T-helper 2 cell treated with Interferon-gamma antibody and Interleukin-4, amounts not matched to agents 100 ng/mL and 5 ng/mL, for 36 hours (primary cell): Measurements from ENCODE around the gene ATAD5. TPM values are rescaled to one million over a fixed set of nuclear protein-coding genes. Genes with fewer than 3 reads are reported as not detected.
"Not testable (repeated sequence)": the region's sequence is repeated elsewhere in the genome, so short reads cannot be mapped to it uniquely, and the experiment has no call there.

ENCODE experiments used
- intact Hi-C: fragments of 100-400 bp; cut with micrococcal nuclease; formaldehyde crosslinking; loops from one replicate; pipeline ENCODE4 v1.15.1; 2023
- total RNA-seq: library from RNA; stranded (reverse); gene quantifications from 2 replicates; pipeline ENCODE4 v1.2.3, GENCODE V29; 2022

The ATAD5 gene, protein sequence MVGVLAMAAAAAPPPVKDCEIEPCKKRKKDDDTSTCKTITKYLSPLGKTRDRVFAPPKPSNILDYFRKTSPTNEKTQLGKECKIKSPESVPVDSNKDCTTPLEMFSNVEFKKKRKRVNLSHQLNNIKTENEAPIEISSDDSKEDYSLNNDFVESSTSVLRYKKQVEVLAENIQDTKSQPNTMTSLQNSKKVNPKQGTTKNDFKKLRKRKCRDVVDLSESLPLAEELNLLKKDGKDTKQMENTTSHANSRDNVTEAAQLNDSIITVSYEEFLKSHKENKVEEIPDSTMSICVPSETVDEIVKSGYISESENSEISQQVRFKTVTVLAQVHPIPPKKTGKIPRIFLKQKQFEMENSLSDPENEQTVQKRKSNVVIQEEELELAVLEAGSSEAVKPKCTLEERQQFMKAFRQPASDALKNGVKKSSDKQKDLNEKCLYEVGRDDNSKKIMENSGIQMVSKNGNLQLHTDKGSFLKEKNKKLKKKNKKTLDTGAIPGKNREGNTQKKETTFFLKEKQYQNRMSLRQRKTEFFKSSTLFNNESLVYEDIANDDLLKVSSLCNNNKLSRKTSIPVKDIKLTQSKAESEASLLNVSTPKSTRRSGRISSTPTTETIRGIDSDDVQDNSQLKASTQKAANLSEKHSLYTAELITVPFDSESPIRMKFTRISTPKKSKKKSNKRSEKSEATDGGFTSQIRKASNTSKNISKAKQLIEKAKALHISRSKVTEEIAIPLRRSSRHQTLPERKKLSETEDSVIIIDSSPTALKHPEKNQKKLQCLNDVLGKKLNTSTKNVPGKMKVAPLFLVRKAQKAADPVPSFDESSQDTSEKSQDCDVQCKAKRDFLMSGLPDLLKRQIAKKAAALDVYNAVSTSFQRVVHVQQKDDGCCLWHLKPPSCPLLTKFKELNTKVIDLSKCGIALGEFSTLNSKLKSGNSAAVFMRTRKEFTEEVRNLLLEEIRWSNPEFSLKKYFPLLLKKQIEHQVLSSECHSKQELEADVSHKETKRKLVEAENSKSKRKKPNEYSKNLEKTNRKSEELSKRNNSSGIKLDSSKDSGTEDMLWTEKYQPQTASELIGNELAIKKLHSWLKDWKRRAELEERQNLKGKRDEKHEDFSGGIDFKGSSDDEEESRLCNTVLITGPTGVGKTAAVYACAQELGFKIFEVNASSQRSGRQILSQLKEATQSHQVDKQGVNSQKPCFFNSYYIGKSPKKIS (N-terminal part only)
- total RNA-seq = 28.0 and 29.0 TPM in 2 replicates

DNA sequence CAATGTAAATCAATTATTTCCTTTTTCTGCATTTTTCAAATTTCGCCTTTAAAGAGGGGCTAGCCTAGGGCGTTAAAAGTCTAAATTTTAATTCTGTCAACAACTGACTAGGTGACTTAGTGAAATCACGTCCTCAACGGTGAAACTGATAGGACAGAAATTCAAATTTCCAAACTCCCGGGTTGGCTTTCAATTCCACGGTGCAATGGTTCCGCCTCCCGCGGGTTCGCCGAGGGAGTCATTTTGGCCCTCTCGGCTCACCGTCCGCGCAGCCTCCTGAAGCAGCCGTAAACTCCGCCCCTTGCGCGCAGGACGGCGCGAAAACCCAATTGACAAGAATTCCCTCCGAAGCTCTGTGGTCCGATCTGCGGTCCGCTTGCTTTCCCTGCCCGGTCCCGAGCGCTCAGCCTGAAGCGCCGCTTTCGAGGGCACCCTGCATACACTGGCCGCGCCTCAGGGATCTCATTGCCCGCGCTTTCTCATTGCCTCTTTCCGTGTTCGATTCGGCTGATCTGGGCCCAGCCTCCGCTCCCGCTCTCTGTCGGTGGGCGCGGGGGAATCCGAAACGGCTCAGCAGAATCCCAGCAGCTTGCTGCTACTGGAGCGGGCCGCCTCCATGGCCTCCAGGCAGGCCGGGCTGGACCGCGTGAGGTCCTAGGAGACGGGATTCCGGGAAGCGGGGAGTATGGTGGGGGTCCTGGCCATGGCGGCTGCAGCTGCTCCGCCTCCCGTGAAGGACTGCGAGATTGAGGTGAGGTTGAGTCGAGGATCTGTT is at the start of gene ATAD5:
TSS of gene ATAD5 (plus strand) at position 304 of the 775 bp plus-strand sequence. CDS start at position 686, 382 bp downstream.
- intact Hi-C loops = no loop called here

DNA sequence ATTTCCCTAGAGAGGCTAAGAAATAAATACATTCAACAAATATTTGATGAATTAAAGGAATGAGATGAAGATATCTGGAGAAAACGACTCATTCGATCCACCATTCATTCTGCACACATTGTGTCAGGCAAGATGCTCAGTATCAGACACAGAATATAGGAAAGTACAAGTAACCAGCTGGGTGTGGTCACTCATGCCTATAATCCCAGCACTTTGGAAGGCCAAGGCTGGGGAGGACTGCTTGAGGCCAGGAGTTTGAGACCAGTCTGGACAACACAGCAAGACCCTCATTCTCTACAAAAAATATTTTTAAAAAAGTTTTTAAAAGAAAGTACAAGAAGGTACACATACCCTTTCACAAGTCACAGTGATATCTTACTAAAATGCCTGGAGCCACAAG is 49.6 kb upstream of the ATAD5 start:
- intact Hi-C loops = no loop called here

GRCh38 chr17:30788918-30789317 is 42.8 kb upstream of the ATAD5 start:
- intact Hi-C loops = no loop called here

DNA sequence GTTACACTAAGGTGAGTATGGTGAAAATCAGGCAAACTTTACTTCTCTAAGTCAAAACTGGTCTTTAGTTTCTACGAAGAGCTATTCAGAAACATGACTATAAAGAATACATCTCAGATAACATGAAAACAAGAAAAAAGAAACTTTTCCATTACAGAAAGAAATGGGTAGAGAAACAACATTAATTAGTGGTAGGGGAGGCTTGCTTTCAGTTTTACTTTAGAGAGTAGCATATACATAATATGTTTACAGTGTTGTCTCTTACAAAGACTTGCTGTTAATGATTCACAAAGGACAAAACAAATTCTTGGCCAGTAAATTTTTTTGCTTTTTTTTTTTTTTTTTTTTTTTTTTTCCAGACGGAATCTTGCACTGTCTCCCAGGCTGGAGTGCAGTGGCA is 41.5 kb upstream of the ATAD5 start:
- intact Hi-C loops = no loop called here

DNA sequence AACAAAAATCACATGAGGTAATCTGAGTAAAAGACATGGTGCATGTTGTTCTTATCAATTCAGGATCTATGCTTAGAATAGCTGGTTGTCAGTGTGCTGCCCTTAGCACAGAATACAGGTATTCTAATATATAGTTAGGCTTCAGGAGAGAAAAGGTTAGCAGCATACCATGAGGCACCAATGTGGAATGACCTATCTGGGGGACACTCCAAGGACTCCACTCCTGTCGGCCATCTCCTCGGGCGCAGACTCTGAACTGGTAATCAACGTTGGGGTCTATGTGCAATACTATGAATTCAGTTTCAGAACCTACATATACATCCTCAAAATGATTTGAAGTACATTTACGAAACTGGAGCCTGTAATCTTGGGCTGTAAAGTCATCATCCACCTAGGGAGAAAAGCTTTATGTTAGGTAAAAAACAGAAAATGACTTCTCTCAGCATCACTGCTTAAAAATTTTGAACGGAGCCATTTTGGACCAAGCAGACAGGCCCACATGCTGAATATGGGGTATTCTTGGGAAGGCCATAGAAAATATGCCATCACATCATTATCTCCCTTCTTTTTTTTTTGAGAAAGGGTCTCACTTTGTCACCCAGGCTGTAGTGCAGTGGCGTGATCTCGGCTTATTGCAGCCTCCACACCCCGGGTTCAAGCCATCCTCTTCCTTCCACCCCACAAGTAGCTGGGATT is 38.3 kb upstream of the ATAD5 start:
- intact Hi-C loops = no loop called here

DNA sequence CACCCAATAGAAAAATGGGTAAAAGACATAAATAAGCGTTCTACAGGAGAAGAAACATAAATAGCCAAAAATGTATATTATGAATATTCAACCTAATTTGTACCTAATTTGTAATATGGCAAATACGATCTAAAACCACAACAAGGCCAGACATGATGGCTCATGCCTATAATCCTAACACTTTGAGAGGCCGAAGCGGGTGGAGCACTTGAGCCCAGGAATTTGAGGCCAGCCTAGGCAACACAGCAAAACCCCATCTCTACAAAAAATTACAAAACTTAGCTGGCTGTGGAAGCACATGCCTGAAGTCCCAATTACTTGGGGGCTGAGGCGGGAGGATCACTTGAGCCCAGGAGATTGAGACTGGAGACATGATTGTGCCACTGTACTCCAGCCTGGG is 37.4 kb upstream of the ATAD5 start:
- intact Hi-C loops = no loop called here

DNA sequence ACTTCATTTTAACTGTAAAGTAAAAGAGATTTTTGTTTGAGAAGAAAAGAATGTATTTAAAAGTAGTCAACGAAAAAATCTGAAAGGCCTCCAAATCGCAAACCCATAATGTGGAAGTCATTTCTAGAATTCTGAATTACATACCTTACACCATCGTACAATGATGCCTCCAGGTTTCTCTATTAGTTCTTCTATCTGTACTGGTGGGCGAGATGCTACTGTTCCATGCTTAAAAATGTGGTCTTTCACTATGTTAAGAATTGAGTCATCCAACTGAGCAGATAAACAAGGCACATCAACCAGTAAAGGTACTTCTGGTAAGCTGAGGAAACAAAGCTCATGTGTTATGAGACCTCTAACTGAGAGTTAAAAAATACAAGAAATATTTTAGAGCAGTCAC is 35.8 kb upstream of the ATAD5 start:
- intact Hi-C loops = no loop called here

DNA sequence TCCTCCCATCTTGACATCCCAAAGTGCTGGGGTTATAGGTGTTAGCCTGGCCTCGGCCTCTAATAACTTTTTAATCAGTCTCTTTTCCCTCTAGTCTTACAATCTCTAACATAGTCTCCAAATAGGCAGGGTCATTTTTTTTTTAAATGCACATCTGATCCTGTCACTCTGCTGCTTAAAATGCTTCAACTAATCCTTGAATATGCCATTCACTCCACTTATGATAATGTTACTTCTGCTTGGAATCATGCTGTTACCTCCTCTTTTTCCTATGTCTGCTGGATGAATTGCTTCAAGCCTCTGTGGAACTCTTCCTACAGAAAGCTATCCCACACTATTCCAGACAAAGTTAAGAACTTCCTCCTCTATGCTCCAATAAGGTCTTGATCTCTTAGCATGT is 30.1 kb upstream of the ATAD5 start:
- intact Hi-C loops = no loop called here

GRCh38 chr17:30805944-30806456 is 25.8 kb upstream of the ATAD5 start:
- intact Hi-C loops = no loop called here

- intact Hi-C loops = no loop called here
These were observed 23.9 kb upstream of the ATAD5 start for GRCh38 chr17:30807896-30808295.

GRCh38 chr17:30808785-30809286 is 22.9 kb upstream of the ATAD5 start:
- intact Hi-C loops = loop anchor here (1.0 kb wide), 1 partner anchor 15 kb away; the partner anchor contains the start of gene CRLF3

- intact Hi-C loops = loop anchor here (1.0 kb wide), 1 partner anchor 14 kb away; the partner anchor contains the start of gene CRLF3
These were observed 21.9 kb upstream of the ATAD5 start for GRCh38 chr17:30809867-30810266.

- intact Hi-C loops = no loop called here
These were observed 19.3 kb upstream of the ATAD5 start for GRCh38 chr17:30812218-30813177.

GRCh38 chr17:30814236-30814635 is 17.5 kb upstream of the ATAD5 start:
- intact Hi-C loops = not testable (repeated sequence)

- intact Hi-C loops = not testable (repeated sequence)
These were observed 16.9 kb upstream of the ATAD5 start for GRCh38 chr17:30814860-30815259.

GRCh38 chr17:30816165-30816564 is 15.6 kb upstream of the ATAD5 start:
- intact Hi-C loops = no loop called here

- intact Hi-C loops = loop anchor here (5.0 kb wide), 2 partner anchors 88 to 492 kb away; partner anchors contain the start of gene EVI2B
These were observed 11.6 kb upstream of the ATAD5 start for GRCh38 chr17:30819971-30820705.
